PC-3 (cell line): Measurements from ENCODE around the gene SEL1L2. TPM values are rescaled to one million over a fixed set of nuclear protein-coding genes. Genes with fewer than 3 reads are reported as not detected.

ENCODE experiments used
- ATAC-seq: fragments of 200-7000 bp; cut with Tn5 transposase; 2 replicates; pipeline ENCODE4 v1.9.1; 2020; ENCODE audit warnings: mild to moderate bottlenecking, moderate library complexity
- BruUV-seq: library from RNA; stranded (reverse); fragments of 400-500 nt; replicated peaks from 2 replicates; lab custom pipeline; 2021; lab: Mats Ljungman, UMichigan
- CTCF ChIA-PET: fragments of 300-600 bp; sonication (Branson Sonifier 250); formaldehyde crosslinking; loops from one replicate; lab custom pipeline; 2022; ENCODE audit warnings: antibody characterized with exemption; lab: Charles Lee
- POLR2A ChIA-PET: fragments of 300-600 bp; sonication (Branson Sonifier 250); formaldehyde crosslinking; loops from one replicate; lab custom pipeline; 2022; ENCODE audit warnings: antibody characterized with exemption; ENCODE audit not compliant: unreplicated experiment; lab: Charles Lee
- DNase-seq: peaks from one replicate; pipeline ENCODE4 v3.0.0-alpha.2; 2015
- H2AFZ ChIP-seq: fragments of 300-600 bp; sonication (generic); 2 replicates; pipeline ENCODE4 v1.6.0; 2016; ENCODE audit warnings: antibody characterized with exemption, low read length
- H3F3A ChIP-seq: fragments of 300-600 bp; sonication (generic); one replicate; pipeline ENCODE4 v1.6.0; 2017; ENCODE audit warnings: antibody characterized with exemption, low read length, control low read depth, mild to moderate bottlenecking; ENCODE audit not compliant: unreplicated experiment
- H3K27ac ChIP-seq: fragments of 300-600 bp; sonication (generic); 2 replicates; pipeline ENCODE4 v1.5.1; 2016; ENCODE audit warnings: mild to moderate bottlenecking, low read length
- H3K27me3 ChIP-seq: fragments of 300-600 bp; sonication (generic); 2 replicates; pipeline ENCODE4 v1.6.1; 2016; ENCODE audit warnings: low read length, mixed read lengths
- H3K36me3 ChIP-seq: fragments of 300-600 bp; sonication (generic); 2 replicates; pipeline ENCODE4 v1.6.1; 2016; ENCODE audit warnings: low read depth, mixed run types, low read length, mixed read lengths
- H3K4me1 ChIP-seq: fragments of 300-600 bp; sonication (generic); 2 replicates; pipeline ENCODE4 v1.5.1; 2016; ENCODE audit warnings: low read length; ENCODE audit not compliant: insufficient read depth
- H3K4me2 ChIP-seq: fragments of 300-600 bp; sonication (generic); 2 replicates; pipeline ENCODE4 v1.6.0; 2016; ENCODE audit warnings: low read length
- H3K4me3 ChIP-seq: fragments of 300-600 bp; sonication (generic); 2 replicates; pipeline ENCODE4 v1.5.1; 2016; ENCODE audit warnings: mild to moderate bottlenecking, low read length, mixed read lengths
- H3K79me2 ChIP-seq: fragments of 300-600 bp; sonication (generic); 2 replicates; pipeline ENCODE4 v1.6.1; 2017; ENCODE audit warnings: low read length, mixed read lengths
- H3K9ac ChIP-seq: fragments of 300-600 bp; sonication (generic); 2 replicates; pipeline ENCODE4 v1.6.0; 2016; ENCODE audit warnings: mild to moderate bottlenecking, low read length
- H3K9me2 ChIP-seq: fragments of 300-600 bp; sonication (generic); replicated peaks from 2 replicates; pipeline ENCODE4 v1.6.1; 2016; ENCODE audit warnings: mixed run types, low read length, mixed read lengths
- H3K9me3 ChIP-seq: fragments of 300-600 bp; sonication (generic); 2 replicates; pipeline ENCODE4 v1.6.1; 2016; ENCODE audit warnings: low read length, mixed read lengths
- H4K20me1 ChIP-seq: fragments of 300-600 bp; sonication (generic); 2 replicates; pipeline ENCODE4 v1.6.1; 2016; ENCODE audit warnings: low read length, mixed read lengths
- EZH2 ChIP-seq: fragments of 300-600 bp; sonication (generic); IDR thresholded peaks from one replicate; pipeline ENCODE4 v1.6.1; 2017; ENCODE audit warnings: antibody characterized with exemption, mild to moderate bottlenecking, low read length; ENCODE audit not compliant: unreplicated experiment
- EZH2phosphoT487 ChIP-seq: fragments of 300-600 bp; sonication (generic); IDR thresholded peaks from 2 replicates; pipeline ENCODE4 v1.6.1; 2018; ENCODE audit warnings: mild to moderate bottlenecking, antibody characterized with exemption, low read length, borderline replicate concordance
- intact Hi-C: fragments of 100-400 bp; cut with micrococcal nuclease; formaldehyde crosslinking; loops from 2 replicates; pipeline ENCODE4 v1.9.0; 2023
- total RNA-seq: library from RNA; depleted of rRNA; stranded (reverse); fragments of >200 nt; gene quantifications from 2 replicates; pipeline ENCODE4 v1.2.3, GENCODE V29; 2014
- TF ChIP-seq, protein P1 (sequence below): fragments of 300-600 bp; sonication (generic); conservative IDR thresholded peaks from 2 replicates; pipeline ENCODE4 v1.5.1; 2017; ENCODE audit warnings: antibody characterized with exemption, low read depth, mild to moderate bottlenecking, low read length

The SEL1L2 gene
- total RNA-seq, 1 experiment from 2014 or later, result not detected

DNA sequence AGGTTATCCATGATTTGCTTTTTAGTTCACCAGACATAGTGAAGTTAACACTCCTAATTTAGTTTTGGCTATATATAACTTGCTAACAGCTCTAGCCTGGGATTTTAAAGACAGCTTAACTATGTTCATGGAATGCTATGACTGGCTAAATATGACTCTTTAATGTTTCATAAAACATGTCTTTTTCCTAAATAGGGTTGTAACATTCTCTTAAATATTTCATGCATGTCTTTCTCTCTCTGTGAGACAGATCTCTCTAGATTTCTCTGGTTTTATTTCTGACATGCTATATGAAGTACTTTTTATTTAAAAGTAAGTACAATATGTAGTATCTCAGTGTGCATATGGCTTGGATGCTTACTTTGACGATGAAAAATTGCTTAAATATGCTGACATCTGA, 40.6 kb upstream of the SEL1L2 start:
- DNase-seq (no peak), ATAC-seq (no peak)
- no peak overlapping the region for H3K4me2 ChIP-seq
- no peak overlapping the region for H2AFZ ChIP-seq
- no peaks in the 10 kb centered on the region for H3F3A ChIP-seq
- TF ChIP-seq EZH2 (no peak), EZH2phosphoT487 (no peak)
- TF ChIP-seq, protein P1, sequence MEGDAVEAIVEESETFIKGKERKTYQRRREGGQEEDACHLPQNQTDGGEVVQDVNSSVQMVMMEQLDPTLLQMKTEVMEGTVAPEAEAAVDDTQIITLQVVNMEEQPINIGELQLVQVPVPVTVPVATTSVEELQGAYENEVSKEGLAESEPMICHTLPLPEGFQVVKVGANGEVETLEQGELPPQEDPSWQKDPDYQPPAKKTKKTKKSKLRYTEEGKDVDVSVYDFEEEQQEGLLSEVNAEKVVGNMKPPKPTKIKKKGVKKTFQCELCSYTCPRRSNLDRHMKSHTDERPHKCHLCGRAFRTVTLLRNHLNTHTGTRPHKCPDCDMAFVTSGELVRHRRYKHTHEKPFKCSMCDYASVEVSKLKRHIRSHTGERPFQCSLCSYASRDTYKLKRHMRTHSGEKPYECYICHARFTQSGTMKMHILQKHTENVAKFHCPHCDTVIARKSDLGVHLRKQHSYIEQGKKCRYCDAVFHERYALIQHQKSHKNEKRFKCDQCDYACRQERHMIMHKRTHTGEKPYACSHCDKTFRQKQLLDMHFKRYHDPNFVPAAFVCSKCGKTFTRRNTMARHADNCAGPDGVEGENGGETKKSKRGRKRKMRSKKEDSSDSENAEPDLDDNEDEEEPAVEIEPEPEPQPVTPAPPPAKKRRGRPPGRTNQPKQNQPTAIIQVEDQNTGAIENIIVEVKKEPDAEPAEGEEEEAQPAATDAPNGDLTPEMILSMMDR, result no peak
- no peaks in the 10 kb centered on the region for H3K79me2 ChIP-seq
- no peak overlapping the region for H3K27ac ChIP-seq
- no peak overlapping the region for H3K4me3 ChIP-seq
- CTCF ChIA-PET, result no interaction called here
- POLR2A ChIA-PET, result no interaction called here
- no TSS peak for BruUV-seq
- no peaks in the 10 kb centered on the region for H3K9me3 ChIP-seq
- no peak overlapping the region for H3K9ac ChIP-seq
- intact Hi-C loops, result no loop called here
- H3K9me2 ChIP-seq, result no peaks in the 10 kb centered on the region
- no peaks in the 10 kb centered on the region for H3K4me1 ChIP-seq
- no peaks in the 10 kb centered on the region for H3K27me3 ChIP-seq
- H3K36me3 ChIP-seq, result no peaks in the 10 kb centered on the region
- H4K20me1 ChIP-seq, result no peaks in the 10 kb centered on the region

DNA sequence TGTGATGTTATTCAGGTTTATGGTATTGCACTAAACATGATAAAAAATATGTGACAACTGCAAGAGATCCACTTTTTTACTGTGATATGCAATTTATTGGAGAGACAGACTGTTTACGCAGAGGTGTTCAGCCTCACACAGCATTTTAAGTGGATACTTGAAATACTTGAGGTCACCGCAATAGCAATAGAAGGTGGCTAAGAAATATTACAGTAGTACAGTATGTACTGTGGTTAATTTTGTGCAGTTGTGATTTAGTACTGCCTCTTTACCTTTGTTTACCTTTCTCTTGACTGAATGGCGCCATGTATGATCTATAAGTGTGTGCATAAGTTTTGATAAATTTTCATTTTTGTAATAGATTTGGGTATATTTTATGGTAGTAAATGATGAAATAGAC, 22.3 kb upstream of the SEL1L2 start:
- Histone ChIP-seq H3F3A (no peaks in the 10 kb centered on the region), H3K36me3 (no peaks in the 10 kb centered on the region), H3K4me1 (no peaks in the 10 kb centered on the region), H3K4me3 (no peak overlapping the region), H3K9ac (no peak overlapping the region), H3K27me3 (no peaks in the 10 kb centered on the region), H3K9me3 (no peaks in the 10 kb centered on the region), H3K27ac (no peak overlapping the region), H3K9me2 (no peaks in the 10 kb centered on the region), H4K20me1 (no peaks in the 10 kb centered on the region), H3K79me2 (no peaks in the 10 kb centered on the region), H2AFZ (no peak overlapping the region), H3K4me2 (no peak overlapping the region)
- intact Hi-C loops, result no loop called here
- POLR2A ChIA-PET, result no interaction called here
- no TSS peak for BruUV-seq
- DNase-seq (no peak), ATAC-seq (no peak)
- TF ChIP-seq EZH2phosphoT487 (no peak), EZH2 (no peak)
- TF ChIP-seq, protein P1, result no peak
- CTCF ChIA-PET, result no interaction called here

DNA sequence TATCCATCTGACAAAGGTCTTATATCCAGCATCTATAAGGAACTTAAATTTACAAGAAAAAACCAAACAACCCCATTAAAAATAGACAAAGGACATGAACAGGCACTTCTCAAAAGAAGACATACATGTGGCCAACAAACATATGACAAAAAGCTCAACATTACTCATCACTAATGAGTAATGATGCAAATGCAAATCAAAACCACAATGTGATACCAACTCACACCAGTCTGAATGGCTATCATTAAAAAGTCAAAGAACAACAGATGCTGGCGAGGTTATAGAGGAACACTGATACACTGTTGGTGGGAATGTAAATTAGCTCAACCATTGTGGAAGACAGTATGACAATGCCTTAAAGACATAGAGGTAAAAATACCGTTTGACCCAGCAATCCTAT, 18.8 kb upstream of the SEL1L2 start:
- H3K27ac ChIP-seq, result no peak overlapping the region
- no peaks in the 10 kb centered on the region for H3K79me2 ChIP-seq
- no peak overlapping the region for H3K4me2 ChIP-seq
- ATAC-seq (peak; percentile 45; the same call in 1 of the 2 replicates), DNase-seq (peak; percentile 25)
- H2AFZ ChIP-seq, result no peak overlapping the region
- no peaks in the 10 kb centered on the region for H3K9me2 ChIP-seq
- no peaks in the 10 kb centered on the region for H3K36me3 ChIP-seq
- CTCF ChIA-PET, result no interaction called here
- no TSS peak for BruUV-seq
- no peak overlapping the region for H3K4me3 ChIP-seq
- POLR2A ChIA-PET, result no interaction called here
- no peak overlapping the region for H3K9ac ChIP-seq
- TF ChIP-seq EZH2 (no peak), EZH2phosphoT487 (no peak)
- TF ChIP-seq, protein P1, result no peak
- H3F3A ChIP-seq, result no peaks in the 10 kb centered on the region
- no peaks in the 10 kb centered on the region for H3K4me1 ChIP-seq
- H3K27me3 ChIP-seq, result no peaks in the 10 kb centered on the region
- no peaks in the 10 kb centered on the region for H3K9me3 ChIP-seq
- intact Hi-C loops, result no loop called here
- H4K20me1 ChIP-seq, result no peaks in the 10 kb centered on the region
